ENCODE results near the gene SH2D6.
"Not testable (repeated sequence)": the region's sequence is repeated elsewhere in the genome, so short reads cannot be mapped to it uniquely, and the experiment has no call there.

The SH2D6 gene

GRCh38 chr2:85398426-85399182 is 19.9 kb upstream of the SH2D6 start:
- no peak for DNase-seq (ENCODE audit: low spot score)

- DNase-seq (ENCODE audit: low spot score) = no peak
These were observed 19.4 kb upstream of the SH2D6 start for GRCh38 chr2:85399183-85399455.

- DNase-seq (ENCODE audit: low spot score) = no peak
These were observed 18.5 kb upstream of the SH2D6 start for GRCh38 chr2:85400023-85400422.

- DNase-seq (ENCODE audit: low spot score) = peak; percentile 1
These were observed 17.7 kb upstream of the SH2D6 start for GRCh38 chr2:85400541-85401463.

- DNase-seq (ENCODE audit: low spot score) = peak; percentile 4
These were observed 17.1 kb upstream of the SH2D6 start for GRCh38 chr2:85401464-85401805.

GRCh38 chr2:85401844-85402243 is 16.7 kb upstream of the SH2D6 start:
- DNase-seq (ENCODE audit: low spot score) = peak; percentile 3

- no peak for DNase-seq (ENCODE audit: low spot score)
These were observed 13.1 kb upstream of the SH2D6 start for GRCh38 chr2:85405201-85406059.

- no peak for DNase-seq (ENCODE audit: low spot score)
These were observed 8.5 kb upstream of the SH2D6 start, which contains the start of gene CAPG for GRCh38 chr2:85409845-85410583. Gene CAPG, minus strand, starts transcription at chr2:85410366. Its CDS starts 8,221 bp downstream, at chr2:85402145.

- DNase-seq (ENCODE audit: low spot score) = no peak
These were observed 7.7 kb upstream of the SH2D6 start for GRCh38 chr2:85410584-85411404.

- DNase-seq (ENCODE audit: low spot score) = no peak
These were observed 7.1 kb upstream of the SH2D6 start for GRCh38 chr2:85411405-85411748.

GRCh38 chr2:85413592-85414420 is 4.7 kb upstream of the SH2D6 start:
- no peak for DNase-seq (ENCODE audit: low spot score)

GRCh38 chr2:85414421-85414759 is 4.1 kb upstream of the SH2D6 start:
- DNase-seq (ENCODE audit: low spot score) = not testable (repeated sequence)

- no peak for DNase-seq (ENCODE audit: low spot score)
These were observed 3.6 kb upstream of the SH2D6 start for GRCh38 chr2:85414761-85415553.

GRCh38 chr2:85415980-85416650 is 2.4 kb upstream of the SH2D6 start:
- DNase-seq (ENCODE audit: low spot score) = no peak

- no peak for DNase-seq (ENCODE audit: low spot score)
These were observed 628 bp downstream of the SH2D6 start for GRCh38 chr2:85419009-85419675.

GRCh38 chr2:85420536-85421259 is 2.2 kb downstream of the SH2D6 start:
- peak; percentile 94 for DNase-seq (ENCODE audit: low spot score)

GRCh38 chr2:85421260-85422071 is 3.0 kb downstream of the SH2D6 start:
- no peak for DNase-seq (ENCODE audit: low spot score)
